HG03135 (cell line): ENCODE measurements around the gene SLCO2A1.
"Not testable (repeated sequence)": the region's sequence is repeated elsewhere in the genome, so short reads cannot be mapped to it uniquely, and the experiment has no call there.

Source experiments
- ATAC-seq: cut with Tn5 transposase; IDR thresholded peaks from one replicate; pipeline ENCODE4 v1.9.1; 2021; ENCODE audit warnings: mild to moderate bottlenecking, moderate library complexity; ENCODE audit not compliant: unreplicated experiment

The SLCO2A1 gene

GRCh38 chr3:134029734-134030378, at the start of gene SLCO2A1:
Gene SLCO2A1, minus strand, starts transcription at chr3:134029925. Its CDS starts 123 bp downstream, at chr3:134029802.
- ATAC-seq = no peak

GRCh38 chr3:134079111-134079547, 49.4 kb upstream of the SLCO2A1 start:
- ATAC-seq = no peak

- ATAC-seq = no peak
Measured at GRCh38 chr3:134078169-134078831, 48.6 kb upstream of the SLCO2A1 start.

- ATAC-seq = no peak
Measured at GRCh38 chr3:134077649-134078161, 48.0 kb upstream of the SLCO2A1 start.

- ATAC-seq = no peak
Measured at GRCh38 chr3:134076851-134077250, 47.1 kb upstream of the SLCO2A1 start.

GRCh38 chr3:134075846-134076245, 46.1 kb upstream of the SLCO2A1 start:
- no peak for ATAC-seq

GRCh38 chr3:134075568-134075825, 45.8 kb upstream of the SLCO2A1 start:
- no peak for ATAC-seq

GRCh38 chr3:134074790-134075567, 45.3 kb upstream of the SLCO2A1 start:
- ATAC-seq = no peak

GRCh38 chr3:134074001-134074789, 44.5 kb upstream of the SLCO2A1 start:
- no peak for ATAC-seq

- no peak for ATAC-seq
Measured at GRCh38 chr3:134073583-134073945, 43.8 kb upstream of the SLCO2A1 start.

GRCh38 chr3:134072881-134073582, 43.3 kb upstream of the SLCO2A1 start:
- ATAC-seq = no peak

GRCh38 chr3:134070281-134070680, 40.6 kb upstream of the SLCO2A1 start:
- not testable (repeated sequence) for ATAC-seq

- ATAC-seq = no peak
Measured at GRCh38 chr3:134068429-134068828, 38.7 kb upstream of the SLCO2A1 start.

- no peak for ATAC-seq
Measured at GRCh38 chr3:134067531-134068161, 37.9 kb upstream of the SLCO2A1 start.

GRCh38 chr3:134066651-134067530, 37.2 kb upstream of the SLCO2A1 start:
- ATAC-seq = no peak

- no peak for ATAC-seq
Measured at GRCh38 chr3:134066158-134066541, 36.4 kb upstream of the SLCO2A1 start.

GRCh38 chr3:134065252-134066157, 35.8 kb upstream of the SLCO2A1 start:
- no peak for ATAC-seq

GRCh38 chr3:134064081-134064480, 34.4 kb upstream of the SLCO2A1 start:
- no peak for ATAC-seq
